Kidney (tissue), 14 donors: ENCODE data around the gene CRISP1. TPM values are rescaled to one million over a fixed set of nuclear protein-coding genes. Genes with fewer than 3 reads are reported as not detected.

Experiments
- DNase-seq, 5 donors: peaks; one replicate each; pipeline ENCODE4 v3.0.0-alpha.2; 2013 to 2020
- FAIRE-seq: peaks from 2 replicates; lab custom pipeline; 2012; peaks lifted over from hg19 to GRCh38; lab: Jason Lieb, UNC
- H3K27ac ChIP-seq, 2 donors: one replicate each; pipeline ENCODE4 v1.7.0; 2013; ENCODE audit warnings: low read depth in 2 of 2, low read length in 2 of 2, inconsistent platforms in 1 of 2
- H3K27me3 ChIP-seq: one replicate; pipeline ENCODE4 v1.7.1; 2013; ENCODE audit warnings: low read length, inconsistent platforms; ENCODE audit not compliant: control insufficient read depth, insufficient read depth
- H3K36me3 ChIP-seq, 3 donors: one replicate each; pipeline versions ENCODE4 v1.7.0 to v1.7.1; 2013; ENCODE audit warnings: low read length in 3 of 3, control low read depth in 1 of 3, inconsistent platforms in 1 of 3; ENCODE audit not compliant: insufficient read depth in 3 of 3, control insufficient read depth in 2 of 3
- H3K4me1 ChIP-seq, 3 donors: one replicate each; pipeline versions ENCODE4 v1.7.0 to v1.7.1; 2013; ENCODE audit warnings: low read length in 3 of 3, inconsistent platforms in 1 of 3, low read depth in 1 of 3; ENCODE audit not compliant: control insufficient read depth in 2 of 3, insufficient read depth in 2 of 3
- H3K4me3 ChIP-seq, 3 donors: one replicate each; pipeline versions ENCODE4 v1.7.0 to v1.8.1; 2013; ENCODE audit warnings: low read length in 3 of 3, control low read depth in 1 of 3, inconsistent platforms in 1 of 3
- H3K9ac ChIP-seq, 3 donors: one replicate each; pipeline versions ENCODE4 v1.7.0 to v1.7.1; 2013; ENCODE audit warnings: low read length in 3 of 3, control low read depth in 1 of 3, inconsistent platforms in 1 of 3
- H3K9me3 ChIP-seq, 3 donors: one replicate each; pipeline versions ENCODE4 v1.7.0 to v1.7.1; 2013; ENCODE audit warnings: low read length in 3 of 3, control low read depth in 1 of 3, inconsistent platforms in 1 of 3; ENCODE audit not compliant: control insufficient read depth in 2 of 3, insufficient read depth in 1 of 3
- CTCF ChIP-seq: IDR thresholded peaks from 3 replicates; pipeline ENCODE4 v1.5.1; 2012; ENCODE audit warnings: mild to moderate bottlenecking, moderate library complexity, borderline replicate concordance; ENCODE audit not compliant: insufficient read depth; ENCODE audit errors: extremely low read depth
- intact Hi-C: fragments of 100-400 bp; cut with DNase I; formaldehyde crosslinking; loops from one replicate; pipeline ENCODE4 v1.11.1; 2022
- polyA plus RNA-seq: library from polyadenylated mRNA; stranded (reverse); fragments of 350-450 nt; fragmentation: Illumina TruSeq; extraction: RNeasy Lipid Tissue Mini Kit (QIAGEN cat#74804); gene quantifications from one replicate; pipeline ENCODE4 v1.2.3, GENCODE V29; 2014; ENCODE audit warnings: low read depth, low replicate concordance; ENCODE audit not compliant: insufficient read depth
- total RNA-seq: library from RNA; stranded (reverse); fragmentation: NEBNext Ultra II Directional; extraction: Animal tissue kit (Norgen Biotek cat#: 25700); gene quantifications from one replicate; pipeline ENCODE4 v1.2.1, GENCODE V29; 2021
- donor health status: control.
- donor health status: control.
- donor health status: control.
- donor health status: control.
- donor health status: control.
- donor health status: DM: yes; HTN: yes; CAD: no.
- donor health status: Normal renal cell carcinoma (clear cell type).

Gene CRISP1
- total and polyA plus RNA-seq, 2 donors from 2014 or later, result not detected

GRCh38 chr6:49912196-49912595, 45.9 kb upstream of the CRISP1 start:
- H3K4me1 ChIP-seq, result no peaks in the 10 kb centered on the region
- intact Hi-C loops, result no loop called here
- no peak overlapping the region for H3K27ac ChIP-seq
- no peaks in the 10 kb centered on the region for H3K36me3 ChIP-seq
- DNase-seq, result no peak
- H3K27me3 ChIP-seq, result no peaks in the 10 kb centered on the region
- no peak for TF ChIP-seq CTCF
- no peak overlapping the region for H3K4me3 ChIP-seq
- no peak for FAIRE-seq
- H3K9ac ChIP-seq, result no peak overlapping the region
- no peaks in the 10 kb centered on the region for H3K9me3 ChIP-seq

DNA sequence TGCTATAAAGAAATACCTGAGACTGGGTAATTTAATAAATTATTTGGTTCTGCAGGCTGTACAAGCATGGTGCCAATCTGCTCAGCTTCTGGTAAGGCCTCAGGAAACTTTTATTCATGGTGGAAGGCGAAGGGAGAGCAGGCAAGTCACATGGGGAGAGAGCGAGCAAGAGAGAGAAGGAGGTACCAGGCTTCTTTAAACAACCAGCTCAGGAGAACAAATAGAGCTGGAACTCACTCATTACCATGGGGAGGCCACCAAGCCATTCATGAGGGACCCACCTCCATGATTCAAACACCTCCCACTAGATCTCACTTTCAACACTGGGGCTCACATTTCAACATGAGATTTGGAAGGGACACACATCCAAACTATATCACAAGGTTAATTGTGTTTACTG, 44.9 kb upstream of the CRISP1 start:
- H3K9me3 ChIP-seq, result no peaks in the 10 kb centered on the region
- intact Hi-C loops, result no loop called here
- no peak overlapping the region for H3K27ac ChIP-seq
- no peak overlapping the region for H3K4me3 ChIP-seq
- H3K4me1 ChIP-seq, result no peaks in the 10 kb centered on the region
- H3K36me3 ChIP-seq, result no peaks in the 10 kb centered on the region
- H3K27me3 ChIP-seq, result no peaks in the 10 kb centered on the region
- no peak for FAIRE-seq
- no peak for DNase-seq
- no peak overlapping the region for H3K9ac ChIP-seq
- no peak for TF ChIP-seq CTCF

- Histone ChIP-seq H3K9me3 (no peaks in the 10 kb centered on the region), H3K36me3 (no peaks in the 10 kb centered on the region), H3K27me3 (no peaks in the 10 kb centered on the region), H3K4me1 (no peaks in the 10 kb centered on the region), H3K27ac (no peak overlapping the region), H3K4me3 (no peak overlapping the region), H3K9ac (no peak overlapping the region)
- no peak for DNase-seq
- intact Hi-C loops, result no loop called here
- FAIRE-seq, result no peak
- no peak for TF ChIP-seq CTCF
Observed at GRCh38 chr6:49909563-49909962, 43.2 kb upstream of the CRISP1 start.

- DNase-seq (no peak), FAIRE-seq (no peak)
- no peaks in the 10 kb centered on the region for H3K9me3 ChIP-seq
- H3K4me3 ChIP-seq, result no peak overlapping the region
- intact Hi-C loops, result no loop called here
- no peak overlapping the region for H3K27ac ChIP-seq
- H3K4me1 ChIP-seq, result no peaks in the 10 kb centered on the region
- no peak for TF ChIP-seq CTCF
- H3K36me3 ChIP-seq, result no peaks in the 10 kb centered on the region
- no peaks in the 10 kb centered on the region for H3K27me3 ChIP-seq
- no peak overlapping the region for H3K9ac ChIP-seq
Observed at GRCh38 chr6:49906526-49906925, 40.2 kb upstream of the CRISP1 start.
